Activated CD4-positive, alpha-beta memory T cell treated with anti-CD3 and anti-CD28 coated beads for 36 hours (primary cell): ENCODE data around the gene FOXO3B. TPM values are rescaled to one million over a fixed set of nuclear protein-coding genes. Genes with fewer than 3 reads are reported as not detected.
"Not testable (repeated sequence)": the region's sequence is repeated elsewhere in the genome, so short reads cannot be mapped to it uniquely, and the experiment has no call there.

Source experiments
- CTCF ChIA-PET: fragments of 350-600 bp; sonication (Branson Sonifier 250); formaldehyde crosslinking; loops from one replicate; lab custom pipeline; 2021; ENCODE audit warnings: antibody characterized with exemption, inconsistent platforms; lab: Charles Lee
- POLR2A ChIA-PET: fragments of 350-600 bp; sonication (Branson Sonifier 250); formaldehyde crosslinking; loops from one replicate; lab custom pipeline; 2021; ENCODE audit warnings: antibody characterized with exemption; lab: Charles Lee
- DNase-seq: peaks from one replicate; pipeline ENCODE4 v3.0.0-alpha.2; 2020
- H3K27ac Mint-ChIP-seq: one replicate; pipeline ENCODE4 v1.8.0; 2021; ENCODE audit warnings: mixed read lengths
- H3K27me3 Mint-ChIP-seq: one replicate; pipeline ENCODE4 v1.8.0; 2021; ENCODE audit warnings: mixed read lengths
- H3K36me3 Mint-ChIP-seq: one replicate; pipeline ENCODE4 v1.8.0; 2021; ENCODE audit warnings: mixed read lengths
- H3K4me1 Mint-ChIP-seq: one replicate; pipeline ENCODE4 v1.8.0; 2021; ENCODE audit warnings: low read depth, mixed read lengths
- H3K4me3 Mint-ChIP-seq: one replicate; pipeline ENCODE4 v1.8.0; 2021; ENCODE audit warnings: mild to moderate bottlenecking, mixed read lengths
- H3K9me3 Mint-ChIP-seq: one replicate; pipeline ENCODE4 v1.8.0; 2021; ENCODE audit warnings: mixed read lengths
- intact Hi-C: fragments of 100-400 bp; cut with micrococcal nuclease; formaldehyde crosslinking; loops from one replicate; pipeline ENCODE4 v1.15.1; 2023
- total RNA-seq, 2 experiments: library from RNA; stranded (reverse); gene quantifications; one replicate each; pipeline ENCODE4 v1.2.3, GENCODE V29; 2021

FOXO3B gene
- total RNA-seq, 2 experiments from 2014 or later = 2.0 to 2.5 TPM

- H3K36me3 Mint-ChIP-seq, intact Hi-C loops, H3K4me1 Mint-ChIP-seq, H3K9me3 Mint-ChIP-seq, H3K27me3 Mint-ChIP-seq, POLR2A ChIA-PET, H3K27ac Mint-ChIP-seq, CTCF ChIA-PET, DNase-seq: not testable (repeated sequence)
- peak overlapping the region; percentile 74 for H3K4me3 Mint-ChIP-seq
These were observed 554 bp upstream of the FOXO3B start for GRCh38 chr17:18682668-18683067.

GRCh38 chr17:18677381-18677780 lies 4.7 kb downstream of the FOXO3B start:
- H3K4me3 Mint-ChIP-seq, POLR2A ChIA-PET, H3K9me3 Mint-ChIP-seq, H3K27ac Mint-ChIP-seq, DNase-seq, intact Hi-C loops, CTCF ChIA-PET, H3K27me3 Mint-ChIP-seq, H3K4me1 Mint-ChIP-seq: not testable (repeated sequence)
- H3K36me3 Mint-ChIP-seq = peaks cover 16% of the 10 kb centered on the region

- H3K4me1 Mint-ChIP-seq, CTCF ChIA-PET, H3K9me3 Mint-ChIP-seq, DNase-seq, H3K27me3 Mint-ChIP-seq, POLR2A ChIA-PET, H3K4me3 Mint-ChIP-seq, H3K27ac Mint-ChIP-seq, intact Hi-C loops: not testable (repeated sequence)
- H3K36me3 Mint-ChIP-seq = peaks cover 20% of the 10 kb centered on the region
These were observed 5.2 kb downstream of the FOXO3B start for GRCh38 chr17:18676928-18677327.

- DNase-seq, H3K4me1 Mint-ChIP-seq, intact Hi-C loops, H3K4me3 Mint-ChIP-seq, H3K27ac Mint-ChIP-seq, H3K27me3 Mint-ChIP-seq, POLR2A ChIA-PET, CTCF ChIA-PET: not testable (repeated sequence)
- Mint-ChIP-seq H3K36me3 (peaks cover 45% of the 10 kb centered on the region), H3K9me3 (peaks cover 31% of the 10 kb centered on the region)
These were observed 9.5 kb downstream of the FOXO3B start for GRCh38 chr17:18672395-18673227.

- H3K27me3 Mint-ChIP-seq, CTCF ChIA-PET, intact Hi-C loops, H3K4me1 Mint-ChIP-seq, H3K27ac Mint-ChIP-seq, POLR2A ChIA-PET, H3K4me3 Mint-ChIP-seq, DNase-seq: not testable (repeated sequence)
- peaks cover 40% of the 10 kb centered on the region for H3K9me3 Mint-ChIP-seq
- peaks cover 39% of the 10 kb centered on the region for H3K36me3 Mint-ChIP-seq
These were observed 13.5 kb downstream of the FOXO3B start for GRCh38 chr17:18668625-18669024.

GRCh38 chr17:18667535-18667934 lies 14.6 kb downstream of the FOXO3B start:
- DNase-seq, intact Hi-C loops, CTCF ChIA-PET, H3K4me3 Mint-ChIP-seq, H3K27me3 Mint-ChIP-seq, H3K4me1 Mint-ChIP-seq, H3K27ac Mint-ChIP-seq, POLR2A ChIA-PET: not testable (repeated sequence)
- Mint-ChIP-seq H3K36me3 (peaks cover 43% of the 10 kb centered on the region), H3K9me3 (peaks cover 51% of the 10 kb centered on the region)

- H3K27ac Mint-ChIP-seq, intact Hi-C loops, H3K27me3 Mint-ChIP-seq, H3K4me1 Mint-ChIP-seq, DNase-seq, CTCF ChIA-PET, H3K4me3 Mint-ChIP-seq, POLR2A ChIA-PET: not testable (repeated sequence)
- Mint-ChIP-seq H3K9me3 (peaks cover 59% of the 10 kb centered on the region), H3K36me3 (peaks cover 40% of the 10 kb centered on the region)
These were observed 15.8 kb downstream of the FOXO3B start for GRCh38 chr17:18666326-18666725.

GRCh38 chr17:18661924-18662624 lies 20.0 kb downstream of the FOXO3B start:
- peaks cover 15% of the 10 kb centered on the region for H3K36me3 Mint-ChIP-seq
- H3K9me3 Mint-ChIP-seq = peaks cover 41% of the 10 kb centered on the region
- intact Hi-C loops = not testable (repeated sequence)

GRCh38 chr17:18650094-18650493 lies 32.0 kb downstream of the FOXO3B start:
- H3K27me3 Mint-ChIP-seq, H3K4me1 Mint-ChIP-seq, DNase-seq, H3K36me3 Mint-ChIP-seq, intact Hi-C loops, H3K4me3 Mint-ChIP-seq, CTCF ChIA-PET, POLR2A ChIA-PET, H3K9me3 Mint-ChIP-seq, H3K27ac Mint-ChIP-seq: not testable (repeated sequence)

More at GRCh38 chr17:18661924-18662624, 20.0 kb downstream of the FOXO3B start:
- H3K4me1 Mint-ChIP-seq, CTCF ChIA-PET, H3K4me3 Mint-ChIP-seq, H3K27ac Mint-ChIP-seq, POLR2A ChIA-PET, DNase-seq, H3K27me3 Mint-ChIP-seq: not testable (repeated sequence)

- H3K4me3 Mint-ChIP-seq, intact Hi-C loops, H3K36me3 Mint-ChIP-seq, DNase-seq, POLR2A ChIA-PET, H3K27ac Mint-ChIP-seq, H3K4me1 Mint-ChIP-seq, H3K27me3 Mint-ChIP-seq, CTCF ChIA-PET, H3K9me3 Mint-ChIP-seq: not testable (repeated sequence)
These were observed 37.8 kb downstream of the FOXO3B start, which contains the start of gene TBC1D28 for GRCh38 chr17:18644291-18644690. Gene TBC1D28, minus strand, starts transcription at chr17:18644391. Its CDS starts 3,039 bp downstream, at chr17:18641352.

GRCh38 chr17:18643124-18643523 lies 39.0 kb downstream of the FOXO3B start:
- POLR2A ChIA-PET, H3K27ac Mint-ChIP-seq, DNase-seq, H3K4me1 Mint-ChIP-seq, H3K4me3 Mint-ChIP-seq, H3K27me3 Mint-ChIP-seq, H3K36me3 Mint-ChIP-seq, CTCF ChIA-PET, H3K9me3 Mint-ChIP-seq, intact Hi-C loops: not testable (repeated sequence)

- H3K4me3 Mint-ChIP-seq, POLR2A ChIA-PET: not testable (repeated sequence)
These were observed 43.8 kb downstream of the FOXO3B start for GRCh38 chr17:18638357-18638756.

More at GRCh38 chr17:18638357-18638756, 43.8 kb downstream of the FOXO3B start:
- H3K36me3 Mint-ChIP-seq, H3K27ac Mint-ChIP-seq, DNase-seq, H3K9me3 Mint-ChIP-seq, H3K4me1 Mint-ChIP-seq, intact Hi-C loops, CTCF ChIA-PET: not testable (repeated sequence)
- H3K27me3 Mint-ChIP-seq = peaks cover 15% of the 10 kb centered on the region
